Chondrocyte (in vitro differentiated cells): Measurements from ENCODE around the gene R3HDM4. TPM values are rescaled to one million over a fixed set of nuclear protein-coding genes. Genes with fewer than 3 reads are reported as not detected.

Experiments used
- DNase-seq: peaks from one replicate; pipeline ENCODE4 v3.0.0; 2021; ENCODE audit warnings: mixed read lengths, low spot score
- H3K27ac Mint-ChIP-seq: one replicate; pipeline ENCODE4 v1.8.0; 2021; ENCODE audit warnings: mild to moderate bottlenecking, moderate library complexity, mixed read lengths; ENCODE audit not compliant: unreplicated experiment
- H3K27me3 Mint-ChIP-seq: 2 replicates; pipeline ENCODE4 v1.8.0; 2021; ENCODE audit warnings: low read depth, mixed read lengths
- H3K36me3 Mint-ChIP-seq: 2 replicates; pipeline ENCODE4 v1.8.0; 2021; ENCODE audit warnings: low read depth, mixed read lengths
- H3K4me1 Mint-ChIP-seq: 2 replicates; pipeline ENCODE4 v1.8.0; 2021; ENCODE audit warnings: low read depth, mild to moderate bottlenecking, mixed read lengths
- H3K4me3 Mint-ChIP-seq: one replicate; pipeline ENCODE4 v1.8.0; 2021; ENCODE audit warnings: mild to moderate bottlenecking, moderate library complexity, mixed read lengths; ENCODE audit not compliant: unreplicated experiment
- H3K9me3 Mint-ChIP-seq: 2 replicates; pipeline ENCODE4 v1.8.0; 2021; ENCODE audit warnings: low read depth, mixed read lengths
- total RNA-seq: library from RNA; stranded (reverse); gene quantifications from 3 replicates; pipeline ENCODE4 v1.2.1, GENCODE V29; 2021
- TF ChIP-seq, protein P1 (sequence below): fragments of 200-600 bp; sonication (generic); IDR thresholded peaks from 2 replicates; pipeline ENCODE4 v1.5.0; 2021; ENCODE audit warnings: antibody characterized with exemption, mild to moderate bottlenecking, moderate library complexity

Gene R3HDM4
- total RNA-seq, 1 donor from 2014 or later, result 48.4 TPM

DNA sequence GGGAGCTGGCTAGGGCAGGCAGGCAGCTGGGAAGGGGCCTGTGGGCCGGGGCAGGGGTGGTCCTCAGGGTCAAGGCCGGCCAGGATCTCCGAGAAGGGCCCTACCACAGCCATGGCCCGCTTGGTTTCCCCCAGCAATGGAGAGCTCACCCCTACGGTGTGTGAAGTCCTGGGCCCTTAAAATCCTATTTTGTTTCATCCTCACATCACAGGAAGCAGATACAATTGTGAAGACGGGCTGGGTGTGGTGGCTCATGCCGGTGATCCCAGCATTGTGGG lies 11.0 kb downstream of the R3HDM4 start:
- Mint-ChIP-seq H3K36me3 (peaks cover 2% of the 10 kb centered on the region), H3K4me3 (no peak overlapping the region), H3K27me3 (no peaks in the 10 kb centered on the region), H3K9me3 (no peaks in the 10 kb centered on the region), H3K27ac (no peak overlapping the region), H3K4me1 (no peaks in the 10 kb centered on the region)
- TF ChIP-seq, protein P1, sequence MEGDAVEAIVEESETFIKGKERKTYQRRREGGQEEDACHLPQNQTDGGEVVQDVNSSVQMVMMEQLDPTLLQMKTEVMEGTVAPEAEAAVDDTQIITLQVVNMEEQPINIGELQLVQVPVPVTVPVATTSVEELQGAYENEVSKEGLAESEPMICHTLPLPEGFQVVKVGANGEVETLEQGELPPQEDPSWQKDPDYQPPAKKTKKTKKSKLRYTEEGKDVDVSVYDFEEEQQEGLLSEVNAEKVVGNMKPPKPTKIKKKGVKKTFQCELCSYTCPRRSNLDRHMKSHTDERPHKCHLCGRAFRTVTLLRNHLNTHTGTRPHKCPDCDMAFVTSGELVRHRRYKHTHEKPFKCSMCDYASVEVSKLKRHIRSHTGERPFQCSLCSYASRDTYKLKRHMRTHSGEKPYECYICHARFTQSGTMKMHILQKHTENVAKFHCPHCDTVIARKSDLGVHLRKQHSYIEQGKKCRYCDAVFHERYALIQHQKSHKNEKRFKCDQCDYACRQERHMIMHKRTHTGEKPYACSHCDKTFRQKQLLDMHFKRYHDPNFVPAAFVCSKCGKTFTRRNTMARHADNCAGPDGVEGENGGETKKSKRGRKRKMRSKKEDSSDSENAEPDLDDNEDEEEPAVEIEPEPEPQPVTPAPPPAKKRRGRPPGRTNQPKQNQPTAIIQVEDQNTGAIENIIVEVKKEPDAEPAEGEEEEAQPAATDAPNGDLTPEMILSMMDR, result no peak
- peak; percentile 80 for DNase-seq

GRCh38 chr19:901216-902092 lies 11.6 kb downstream of the R3HDM4 start:
- Mint-ChIP-seq H3K27ac (no peak overlapping the region), H3K36me3 (peaks cover 6% of the 10 kb centered on the region), H3K27me3 (no peaks in the 10 kb centered on the region), H3K9me3 (no peaks in the 10 kb centered on the region), H3K4me1 (no peaks in the 10 kb centered on the region), H3K4me3 (no peak overlapping the region)
- TF ChIP-seq, protein P1, result no peak
- DNase-seq, result peak; percentile 83

- TF ChIP-seq, protein P1, result no peak
- no peaks in the 10 kb centered on the region for H3K9me3 Mint-ChIP-seq
- H3K4me3 Mint-ChIP-seq, result no peak overlapping the region
- H3K27me3 Mint-ChIP-seq, result no peaks in the 10 kb centered on the region
- no peak overlapping the region for H3K27ac Mint-ChIP-seq
- H3K4me1 Mint-ChIP-seq, result no peaks in the 10 kb centered on the region
- H3K36me3 Mint-ChIP-seq, result peaks cover 6% of the 10 kb centered on the region
- DNase-seq, result peak; percentile 80
Measured at GRCh38 chr19:900302-901111, 12.5 kb downstream of the R3HDM4 start.

DNA sequence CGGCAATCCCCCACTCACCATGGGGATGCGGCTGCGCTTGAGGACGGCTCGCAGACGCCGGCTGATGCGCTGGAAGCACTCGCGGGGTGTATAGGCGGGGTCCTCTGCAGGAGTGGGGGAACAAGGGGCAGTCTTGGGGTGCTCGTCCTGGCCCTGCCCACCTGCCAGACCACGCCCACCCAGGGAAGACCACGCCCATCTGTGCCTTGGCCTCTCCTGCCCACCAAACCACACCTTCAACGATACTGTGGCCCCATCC lies 13.0 kb downstream of the R3HDM4 start:
- H3K4me1 Mint-ChIP-seq, result no peaks in the 10 kb centered on the region
- H3K36me3 Mint-ChIP-seq, result peaks cover 6% of the 10 kb centered on the region
- no peaks in the 10 kb centered on the region for H3K27me3 Mint-ChIP-seq
- no peak for DNase-seq
- no peak overlapping the region for H3K4me3 Mint-ChIP-seq
- no peaks in the 10 kb centered on the region for H3K9me3 Mint-ChIP-seq
- TF ChIP-seq, protein P1, result no peak
- no peak overlapping the region for H3K27ac Mint-ChIP-seq

DNA sequence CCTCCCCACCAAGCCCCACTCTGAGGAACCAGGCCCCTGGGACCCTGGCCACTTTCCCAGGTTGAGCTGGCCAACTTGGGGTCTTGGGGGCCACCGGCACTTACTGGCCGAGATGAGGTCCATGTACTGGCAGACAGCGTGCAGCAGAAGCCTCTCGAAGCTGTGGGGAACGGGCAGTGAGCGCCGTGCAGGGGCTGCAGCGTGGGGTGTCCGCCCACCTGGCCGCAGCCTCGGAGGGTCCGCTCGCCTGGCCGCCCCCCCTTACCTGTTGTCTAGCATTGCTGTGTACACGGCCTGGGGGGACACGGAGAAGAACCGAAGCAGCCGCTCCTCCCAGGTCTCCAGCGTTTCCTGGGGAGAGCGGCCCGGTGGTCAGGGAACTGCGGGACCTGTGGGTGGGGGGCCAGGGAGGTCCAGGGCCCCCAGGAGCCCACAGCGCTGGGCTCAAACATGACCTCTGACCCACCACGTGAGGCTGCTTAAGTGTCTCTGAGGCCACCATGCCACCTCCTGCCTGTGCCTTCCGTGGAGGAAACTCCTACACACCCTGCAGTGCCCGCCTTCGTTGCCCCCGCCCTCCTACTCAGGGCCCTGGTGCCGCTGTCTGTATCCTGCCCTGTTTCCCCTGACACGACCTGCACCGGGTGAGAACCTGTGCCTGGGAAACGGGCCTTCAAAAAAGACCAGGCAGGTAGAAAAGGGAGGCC lies 13.5 kb downstream of the R3HDM4 start:
- Mint-ChIP-seq H3K27ac (no peak overlapping the region), H3K27me3 (no peaks in the 10 kb centered on the region), H3K4me3 (no peak overlapping the region), H3K36me3 (peaks cover 6% of the 10 kb centered on the region), H3K9me3 (no peaks in the 10 kb centered on the region), H3K4me1 (no peaks in the 10 kb centered on the region)
- DNase-seq, result peak; percentile 87
- TF ChIP-seq, protein P1, result no peak
